GM12874 (cell line): Measurements from ENCODE around the gene DPF3.

ENCODE experiments used
- TF ChIP-seq, protein P1 (sequence below): IDR thresholded peaks from 2 replicates; pipeline ENCODE4 v1.5.1; 2011; ENCODE audit warnings: low read depth, mild to moderate bottlenecking, control low read depth, low read length, moderate library complexity; ENCODE audit not compliant: insufficient read depth

DPF3 gene

DNA sequence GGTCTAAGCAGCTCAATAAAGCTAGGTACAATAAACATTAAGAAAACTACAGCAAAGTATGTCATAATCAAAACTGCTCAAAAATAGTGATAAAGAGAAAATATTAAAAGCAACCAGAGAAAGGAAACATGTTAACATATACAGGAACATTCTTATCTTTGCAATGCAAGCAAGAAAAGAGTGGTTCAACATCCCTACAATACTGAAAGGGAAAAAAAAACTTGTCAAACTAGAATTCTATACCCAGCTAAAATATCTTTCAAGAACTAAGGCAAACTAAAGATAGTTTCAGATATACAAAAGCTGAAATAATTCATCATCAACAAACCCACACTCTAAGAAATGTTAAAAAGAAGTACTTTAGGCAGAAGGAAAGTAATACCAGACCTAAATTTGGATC is 134.2 kb downstream of the DPF3 start:
- TF ChIP-seq, protein P1, sequence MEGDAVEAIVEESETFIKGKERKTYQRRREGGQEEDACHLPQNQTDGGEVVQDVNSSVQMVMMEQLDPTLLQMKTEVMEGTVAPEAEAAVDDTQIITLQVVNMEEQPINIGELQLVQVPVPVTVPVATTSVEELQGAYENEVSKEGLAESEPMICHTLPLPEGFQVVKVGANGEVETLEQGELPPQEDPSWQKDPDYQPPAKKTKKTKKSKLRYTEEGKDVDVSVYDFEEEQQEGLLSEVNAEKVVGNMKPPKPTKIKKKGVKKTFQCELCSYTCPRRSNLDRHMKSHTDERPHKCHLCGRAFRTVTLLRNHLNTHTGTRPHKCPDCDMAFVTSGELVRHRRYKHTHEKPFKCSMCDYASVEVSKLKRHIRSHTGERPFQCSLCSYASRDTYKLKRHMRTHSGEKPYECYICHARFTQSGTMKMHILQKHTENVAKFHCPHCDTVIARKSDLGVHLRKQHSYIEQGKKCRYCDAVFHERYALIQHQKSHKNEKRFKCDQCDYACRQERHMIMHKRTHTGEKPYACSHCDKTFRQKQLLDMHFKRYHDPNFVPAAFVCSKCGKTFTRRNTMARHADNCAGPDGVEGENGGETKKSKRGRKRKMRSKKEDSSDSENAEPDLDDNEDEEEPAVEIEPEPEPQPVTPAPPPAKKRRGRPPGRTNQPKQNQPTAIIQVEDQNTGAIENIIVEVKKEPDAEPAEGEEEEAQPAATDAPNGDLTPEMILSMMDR = no peak

DNA sequence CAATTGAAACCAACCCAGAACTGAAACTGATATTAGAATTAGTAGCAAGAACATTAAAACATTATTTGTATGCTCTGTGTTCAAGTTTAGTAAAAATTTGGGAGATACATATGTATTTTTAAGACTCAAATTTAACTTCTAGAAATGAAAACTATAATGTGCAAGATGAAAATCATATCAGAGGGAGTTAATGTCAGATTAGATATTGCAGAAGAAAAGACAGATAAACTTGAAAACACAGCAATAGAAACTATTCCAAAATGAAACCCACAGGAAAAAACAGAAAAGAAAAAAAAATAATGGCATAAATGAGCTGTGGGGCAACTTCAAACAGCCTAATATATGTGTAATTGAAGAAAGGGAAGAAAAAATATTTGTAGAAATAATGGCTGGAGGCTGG is 134.9 kb downstream of the DPF3 start:
- TF ChIP-seq, protein P1 = no peak

DNA sequence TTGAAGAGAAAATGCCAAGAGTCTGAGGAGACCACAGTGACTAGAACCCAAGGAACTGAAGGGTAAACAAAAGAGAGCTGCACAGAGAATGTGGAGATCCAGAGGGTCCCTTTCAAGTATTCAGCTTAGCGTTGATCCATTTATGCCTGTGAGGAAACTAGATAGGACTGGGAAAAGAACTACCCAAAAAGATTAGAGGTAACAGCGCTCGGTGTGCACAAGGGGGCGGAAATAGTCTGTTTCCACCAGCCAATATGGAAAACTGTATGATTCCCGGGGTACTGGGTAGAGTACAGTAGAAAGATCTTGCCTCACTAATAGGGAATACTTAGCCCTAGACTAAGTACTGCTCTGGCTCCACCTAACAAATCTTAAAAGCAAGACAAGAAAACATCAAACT is 135.5 kb downstream of the DPF3 start:
- TF ChIP-seq, protein P1 = no peak

- TF ChIP-seq, protein P1 = no peak
Measured at GRCh38 chr14:72756967-72757366, 136.9 kb downstream of the DPF3 start.

- TF ChIP-seq, protein P1 = no peak
Measured at GRCh38 chr14:72755766-72756165, 138.1 kb downstream of the DPF3 start.

DNA sequence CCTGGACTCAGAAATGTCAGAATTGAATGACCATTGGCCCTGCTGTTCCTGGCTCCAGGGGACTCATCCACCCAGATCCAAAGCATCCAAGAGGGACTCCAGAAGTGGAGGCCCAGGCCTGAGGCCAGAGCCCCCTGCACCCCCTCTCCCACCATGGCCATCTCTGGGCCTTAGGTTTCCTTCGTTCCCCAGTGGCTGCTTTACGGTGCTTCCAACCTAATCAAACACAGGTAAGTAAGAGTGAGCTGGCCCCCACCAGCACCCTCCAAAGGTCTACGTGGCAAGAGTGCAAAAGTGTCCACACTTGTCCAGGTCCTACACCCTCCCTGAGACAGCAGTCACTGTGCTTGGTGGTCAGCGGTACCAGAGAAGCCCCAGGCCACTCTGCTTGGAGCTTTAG is 139.0 kb downstream of the DPF3 start:
- TF ChIP-seq, protein P1 = no peak

DNA sequence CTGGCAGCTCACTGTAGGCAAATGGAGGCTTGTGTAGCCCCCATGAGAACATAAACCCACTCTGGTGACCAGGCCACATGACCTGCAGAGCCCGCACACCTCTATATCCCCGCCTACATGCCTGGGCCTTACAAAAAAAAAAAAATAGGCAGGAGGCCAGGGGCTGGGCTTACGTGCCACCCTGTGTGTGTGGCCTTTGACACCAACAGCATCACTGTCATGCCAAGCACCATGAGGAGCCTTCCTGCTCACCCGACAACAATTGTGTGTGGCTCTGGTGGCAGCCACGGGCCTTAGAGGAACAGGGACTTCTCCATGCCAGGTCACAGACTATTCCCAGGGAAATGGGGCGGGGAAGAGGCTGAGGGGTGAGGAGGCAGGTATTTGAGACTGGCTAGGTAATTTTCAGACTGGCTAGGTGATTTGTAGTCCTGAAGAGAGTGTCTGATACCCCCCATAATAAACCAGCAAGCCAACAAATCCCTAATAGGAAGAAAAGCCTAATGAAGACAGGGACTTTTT is 140.0 kb downstream of the DPF3 start:
- TF ChIP-seq, protein P1 = no peak
